Activated effector memory CD4-positive, alpha-beta T cell treated with Interleukin-2 at 50 U/mL for 16 hours (primary cell): ENCODE measurements around the gene PARVB.
A peak's percentile ranks its signal among the peaks of the same experiment; 100 is the strongest.

Source experiments
- DNase-seq: peaks from one replicate; pipeline ENCODE4 v3.0.0-alpha.2; 2020

Gene PARVB

DNA sequence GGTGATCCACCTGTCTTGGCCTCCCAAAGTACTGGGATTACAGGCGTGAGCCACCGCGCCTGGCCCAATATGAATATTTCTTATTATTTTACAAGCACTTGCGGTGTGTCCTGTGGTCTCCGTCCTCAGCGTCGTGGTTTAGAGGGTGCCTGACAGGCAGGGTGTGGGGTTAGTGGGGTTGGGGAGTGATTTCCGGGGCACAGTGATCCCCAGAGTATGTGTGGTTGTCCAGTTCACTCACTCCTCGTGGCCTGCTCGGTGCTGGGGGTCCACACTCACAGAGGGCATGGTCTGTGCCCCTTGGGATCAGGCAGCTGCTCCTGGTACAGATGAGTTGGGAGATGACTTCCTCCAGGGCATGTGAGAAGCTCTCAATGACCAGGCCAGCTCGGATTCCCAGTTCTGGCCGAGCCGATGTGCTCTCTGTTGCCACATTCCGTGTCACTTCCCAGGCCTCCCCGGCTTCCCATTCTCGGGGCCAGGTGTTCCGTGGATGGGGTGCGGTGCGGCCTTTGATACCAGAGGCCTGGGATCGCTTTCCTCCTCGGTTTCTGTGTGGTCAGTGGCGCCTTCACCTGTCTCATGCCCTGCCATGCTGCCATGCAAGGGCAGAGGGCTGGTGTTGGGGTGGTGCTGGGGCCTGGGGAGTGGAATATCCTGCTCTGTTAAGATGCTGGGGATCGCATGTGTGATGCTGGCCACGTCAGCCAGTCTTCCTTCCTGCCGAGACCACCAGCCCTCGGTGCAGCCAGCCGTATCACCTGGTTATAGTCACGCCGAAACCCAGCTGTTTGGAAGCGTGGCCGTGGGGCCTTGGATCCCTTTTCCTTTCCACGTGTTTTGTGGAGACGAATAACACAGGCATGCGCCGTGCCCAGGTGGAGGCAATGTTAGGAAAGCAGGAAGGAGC is 39.6 kb downstream of the PARVB start:
- DNase-seq = no peak

- DNase-seq = no peak
These were observed 42.9 kb downstream of the PARVB start for GRCh38 chr22:44067033-44067432.

DNA sequence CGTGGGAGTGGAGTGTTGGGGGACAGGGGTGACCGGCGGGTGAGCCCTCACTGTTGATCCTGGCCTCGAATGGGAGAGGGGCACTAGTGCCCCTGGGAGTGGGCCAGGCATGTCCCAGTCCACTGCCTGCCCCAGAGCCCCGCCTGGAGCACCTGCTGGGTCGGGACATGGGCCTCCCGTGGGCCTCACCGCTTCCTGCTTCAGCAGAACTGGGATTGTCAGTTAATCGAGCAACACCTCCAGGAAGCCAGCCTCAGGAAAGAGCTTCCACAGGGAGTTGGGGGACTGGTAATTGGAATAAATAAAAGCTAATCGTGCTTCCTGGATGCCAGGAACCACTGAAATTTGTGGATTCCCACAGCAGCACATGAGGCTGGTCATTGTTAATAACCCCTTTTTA is 43.8 kb downstream of the PARVB start:
- DNase-seq = no peak

DNA sequence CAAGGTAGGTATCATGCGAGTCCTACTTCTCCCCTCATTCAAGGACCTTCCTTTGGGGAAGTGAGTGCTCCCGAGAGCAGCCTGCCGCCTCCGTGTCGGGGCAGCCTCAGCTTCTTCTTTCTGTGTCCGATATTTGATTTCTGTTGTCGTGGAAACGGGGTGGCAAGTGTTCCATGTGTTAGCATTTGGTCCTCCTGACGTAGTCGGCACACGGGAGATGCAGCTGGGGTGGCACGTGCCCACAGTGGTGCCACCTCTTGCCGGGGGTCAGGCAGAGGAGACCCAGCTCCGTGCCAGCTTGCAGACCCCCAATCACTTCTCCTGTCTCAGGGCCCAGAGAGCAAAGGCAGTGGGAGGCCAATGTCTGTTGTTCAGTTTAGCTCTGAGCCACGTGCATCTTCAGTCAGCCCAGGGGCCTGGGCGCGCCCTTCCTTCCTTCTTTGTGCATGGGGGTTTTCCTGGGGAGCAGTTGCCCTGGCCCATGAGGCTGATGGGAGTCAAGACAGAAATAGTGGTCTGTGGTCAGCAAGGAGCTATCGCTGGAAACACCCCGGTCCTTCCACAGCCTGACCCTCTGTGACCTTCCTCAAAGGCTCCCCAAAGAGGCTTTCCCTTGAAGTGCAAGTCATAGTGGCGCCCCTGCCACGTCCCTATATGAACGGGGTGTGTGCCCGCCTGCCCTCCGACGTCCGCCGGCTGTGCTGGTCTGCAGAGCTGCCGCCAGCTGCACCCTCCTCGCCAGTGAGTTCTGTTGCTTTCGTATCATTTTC is 44.5 kb downstream of the PARVB start:
- no peak for DNase-seq

DNA sequence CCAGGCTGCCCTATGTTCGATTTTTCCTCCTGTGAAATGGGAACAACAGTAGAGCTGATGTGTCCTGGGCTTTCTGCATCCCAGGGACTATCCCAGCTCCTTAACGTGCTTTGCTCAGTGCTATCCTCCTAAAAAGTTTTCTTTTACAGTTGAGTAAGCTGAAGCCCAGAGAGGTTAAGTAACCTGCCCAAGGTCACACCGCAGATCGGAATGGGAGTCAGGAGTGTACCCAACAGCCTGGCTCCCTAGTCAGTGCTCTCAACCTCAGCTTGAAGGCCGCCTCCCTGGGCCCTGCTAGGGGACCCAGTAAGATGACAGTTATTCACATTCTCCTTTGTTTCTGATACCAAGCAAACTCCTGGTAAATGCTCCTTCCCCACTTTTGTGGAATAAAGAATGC is 45.9 kb downstream of the PARVB start:
- DNase-seq = no peak

DNA sequence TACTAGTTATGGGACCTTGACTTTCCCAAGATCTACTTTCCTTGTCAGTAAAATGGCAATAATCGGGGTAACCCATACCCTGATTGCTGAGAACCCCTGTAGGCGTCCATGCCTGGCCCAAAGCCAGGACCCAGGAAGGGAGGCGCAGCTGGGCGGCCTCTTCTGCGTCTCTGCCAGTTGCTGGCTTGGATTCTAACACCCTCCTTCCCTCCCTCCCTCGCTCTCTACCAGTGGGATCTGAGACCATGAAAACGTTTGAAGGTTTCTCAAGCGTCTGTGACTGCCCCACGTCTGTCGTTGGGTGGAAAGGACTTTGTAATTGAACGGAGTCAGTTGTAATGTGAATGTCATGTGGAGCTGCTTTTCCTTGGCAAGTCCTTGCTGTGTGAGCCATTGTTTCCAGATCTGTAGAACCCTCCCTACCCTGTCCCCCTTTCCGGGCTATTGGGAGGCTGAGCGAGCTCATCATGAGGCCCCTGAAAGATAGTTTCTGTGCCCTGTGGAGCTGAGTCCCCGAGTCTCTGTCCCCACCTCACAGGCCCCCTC is 47.8 kb downstream of the PARVB start:
- DNase-seq = no peak

DNA sequence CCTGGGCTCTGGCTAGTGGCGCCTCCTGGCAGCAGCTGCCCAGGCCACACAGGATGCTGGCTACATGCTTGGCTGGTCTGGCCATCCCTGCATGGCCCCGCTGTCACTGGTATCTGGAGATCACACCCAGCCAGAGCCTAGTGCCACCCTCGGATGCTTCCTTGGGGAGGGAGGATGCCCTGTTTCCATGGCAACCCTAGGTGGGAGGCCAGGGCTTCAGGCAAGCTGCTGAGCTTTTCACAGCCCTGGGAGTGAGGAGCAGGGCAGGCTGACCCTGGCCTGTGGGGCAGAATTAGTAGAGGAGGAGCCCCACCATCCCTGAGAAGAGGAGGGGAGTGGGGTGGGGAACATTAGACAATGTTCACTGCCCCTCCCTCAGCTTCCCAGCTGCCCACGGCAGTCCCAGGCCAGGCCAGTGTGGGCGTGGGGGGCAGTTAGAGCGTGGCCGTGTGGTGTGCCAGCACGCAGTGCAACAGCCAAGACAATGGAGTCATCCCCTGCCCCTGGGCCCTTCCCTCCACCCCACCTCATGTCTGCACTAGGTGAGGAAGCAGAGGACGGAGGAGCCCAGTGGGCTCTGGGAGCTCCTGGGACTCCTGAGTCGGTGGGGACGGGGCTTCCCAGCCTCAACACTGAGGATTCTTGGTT is 50.4 kb downstream of the PARVB start:
- no peak for DNase-seq

DNA sequence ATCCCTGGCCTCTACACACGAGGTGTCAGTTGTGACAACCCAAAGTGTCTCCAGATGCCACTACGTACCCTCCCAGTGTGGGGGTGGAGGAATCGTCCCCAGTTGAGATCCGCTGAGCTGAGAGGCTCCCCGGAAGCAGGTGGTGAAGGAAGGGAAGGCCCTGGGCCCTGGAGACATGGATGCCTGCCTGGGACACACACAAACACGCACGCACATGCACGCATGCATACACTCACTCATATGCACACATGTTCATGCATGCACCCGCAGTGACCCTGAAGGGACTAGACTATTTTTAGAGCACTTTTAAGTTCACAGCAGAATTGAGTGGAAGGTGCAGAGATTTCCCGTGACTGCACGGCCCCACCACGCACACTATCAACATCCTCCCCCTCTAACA is 50.9 kb downstream of the PARVB start:
- DNase-seq = no peak

GRCh38 chr22:44075670-44076069 is 51.6 kb downstream of the PARVB start:
- DNase-seq = no peak

GRCh38 chr22:44076825-44077224 is 52.7 kb downstream of the PARVB start:
- no peak for DNase-seq

- peak; percentile 43 for DNase-seq
These were observed 57.1 kb downstream of the PARVB start for GRCh38 chr22:44080936-44081861.

- no peak for DNase-seq
These were observed 58.7 kb downstream of the PARVB start for GRCh38 chr22:44082801-44083200.

- DNase-seq = no peak
These were observed 60.1 kb downstream of the PARVB start for GRCh38 chr22:44084044-44084772.

- DNase-seq = no peak
These were observed 61.7 kb downstream of the PARVB start for GRCh38 chr22:44085743-44086270.

DNA sequence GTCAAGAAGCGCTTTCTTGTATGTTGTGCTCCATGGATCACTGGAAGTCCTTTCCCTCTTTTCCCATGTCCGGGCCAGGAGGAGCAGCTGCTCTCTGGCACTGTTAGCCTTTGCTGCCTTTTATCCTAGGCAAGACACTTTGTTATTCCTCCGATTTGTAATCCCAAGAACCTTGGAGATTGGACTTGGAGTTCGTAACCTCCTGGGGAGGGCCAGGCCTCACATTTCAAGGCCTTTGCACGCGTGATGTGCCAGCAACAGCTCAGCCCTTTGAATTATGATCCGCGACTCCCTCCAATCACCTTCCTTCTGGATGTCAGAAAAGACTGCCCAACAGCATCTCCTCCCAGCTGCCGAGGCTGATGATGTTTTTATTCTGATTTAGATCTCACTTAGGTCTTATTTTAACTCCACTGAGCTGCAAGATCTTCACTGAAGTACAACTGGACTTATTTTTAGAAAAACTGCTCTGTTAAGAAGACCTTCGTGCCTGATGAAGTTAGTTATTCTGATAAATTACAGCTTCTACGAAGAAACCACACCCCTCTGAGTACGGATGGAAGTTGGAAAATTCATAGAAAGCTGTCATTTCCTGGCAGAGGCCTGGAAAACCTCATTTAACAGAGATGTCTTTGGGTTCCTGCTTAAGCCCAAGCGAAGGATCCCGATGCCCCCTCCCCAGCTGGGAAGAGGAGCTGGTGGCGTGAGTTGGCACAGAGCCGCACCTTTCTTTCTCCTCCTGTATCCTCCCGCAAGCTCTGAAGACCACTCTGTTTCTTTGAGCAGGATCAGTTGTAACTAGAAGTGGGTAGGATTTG is 62.4 kb downstream of the PARVB start:
- DNase-seq = no peak

DNA sequence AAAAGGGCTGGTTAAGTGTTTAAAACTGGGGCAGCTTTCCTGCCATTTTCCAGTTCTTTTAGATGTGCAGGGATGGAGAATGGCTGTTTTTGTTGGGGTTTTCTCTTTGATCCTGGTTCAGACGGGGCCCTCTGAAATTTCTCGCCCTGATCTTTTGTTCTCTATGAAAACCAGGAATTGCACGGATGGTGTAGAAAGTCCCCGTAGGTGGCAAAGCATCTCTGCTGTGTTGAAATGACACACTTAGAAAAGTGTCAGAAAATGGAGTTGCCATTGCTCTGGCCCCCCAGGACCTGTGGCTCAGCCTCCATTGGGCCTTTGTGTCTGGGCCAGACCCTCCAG is 63.0 kb downstream of the PARVB start:
- DNase-seq = no peak

DNA sequence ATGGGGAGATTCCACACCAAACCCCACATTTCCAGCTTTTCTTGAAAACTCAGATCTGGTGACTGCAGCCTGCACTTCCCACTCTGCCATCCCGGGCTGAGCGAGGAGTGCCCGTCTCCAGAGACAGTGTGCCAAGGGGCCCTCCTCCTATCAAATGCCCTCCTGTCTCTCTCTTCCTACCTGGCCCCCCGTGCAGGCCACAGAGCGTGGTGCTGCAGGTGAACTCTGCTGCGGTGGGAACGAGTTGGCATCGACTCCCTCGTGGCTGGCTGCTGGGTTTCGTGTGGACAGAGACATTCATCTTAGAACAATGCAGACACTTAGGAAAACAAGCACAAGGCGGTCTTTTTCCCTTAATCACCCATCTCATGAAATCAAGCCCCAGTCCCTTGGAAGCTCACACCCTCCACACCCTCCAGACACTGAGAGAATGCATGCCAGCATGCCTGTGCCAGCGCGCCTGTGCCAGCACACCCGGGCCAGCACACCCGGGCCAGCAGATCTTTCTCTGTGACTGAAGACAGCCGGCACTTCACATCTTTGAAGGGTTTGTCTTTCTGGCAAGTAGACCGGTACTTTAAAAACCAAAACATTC is 65.0 kb downstream of the PARVB start:
- DNase-seq = no peak

DNA sequence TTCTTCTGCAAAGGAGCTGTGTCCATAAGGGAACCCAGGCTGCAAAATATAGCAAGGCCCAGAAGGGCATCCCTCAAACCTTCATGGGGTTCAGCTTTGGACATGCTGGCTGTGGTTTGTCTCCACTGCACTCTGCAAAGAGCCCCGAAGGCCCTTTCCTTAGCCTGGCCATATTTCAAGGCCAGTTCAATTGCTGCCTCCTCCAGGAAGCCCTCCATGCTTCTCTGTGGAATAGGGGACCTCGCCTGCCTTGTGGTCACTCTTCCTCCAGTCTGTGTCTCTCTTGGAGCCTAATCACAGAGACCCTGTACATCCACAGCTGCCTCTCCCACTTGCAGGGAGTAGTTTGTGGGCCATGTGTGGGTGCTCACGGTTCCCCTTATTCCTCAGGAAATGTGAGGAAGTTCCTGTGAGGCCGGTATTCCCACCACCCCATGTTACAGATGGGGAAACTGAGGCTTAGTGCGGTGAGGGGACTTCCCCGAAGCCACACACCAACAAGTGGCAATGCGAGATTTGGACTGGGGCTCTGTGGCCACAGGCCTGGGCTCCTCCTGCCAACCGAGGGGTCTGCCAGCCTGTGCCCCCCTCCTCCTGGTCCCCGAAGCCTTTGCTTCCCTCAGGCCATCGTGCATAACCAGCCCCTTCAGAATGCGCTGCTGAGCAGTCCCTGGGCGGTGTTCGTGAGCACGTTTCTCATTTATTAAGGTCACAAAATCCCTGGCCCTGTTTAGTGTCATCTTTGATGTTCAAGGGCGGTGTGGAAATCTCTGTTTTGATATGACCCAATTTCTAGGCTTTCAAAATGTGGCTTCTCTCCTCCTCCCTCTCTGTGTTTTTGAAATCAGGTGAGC is 65.8 kb downstream of the PARVB start:
- no peak for DNase-seq

DNA sequence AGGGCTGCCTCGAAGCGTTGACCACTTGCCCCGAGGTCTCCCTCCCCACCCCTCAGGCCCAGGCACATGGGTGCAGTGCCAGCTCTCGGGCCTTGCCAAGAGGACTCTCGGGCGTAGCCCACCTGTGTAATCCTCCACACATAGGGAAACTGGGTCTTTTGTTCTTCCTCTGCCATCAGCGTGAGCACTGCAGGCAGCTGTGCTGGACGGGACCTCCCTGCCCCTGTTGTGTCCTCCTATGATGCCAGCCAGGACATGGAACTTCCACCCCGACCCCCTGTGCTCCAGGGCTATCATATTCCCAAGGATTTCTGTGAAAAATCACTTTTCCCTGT is 66.4 kb downstream of the PARVB start:
- no peak for DNase-seq
